HG03066 (cell line): ENCODE results near the gene TRIML1.
"Not testable (repeated sequence)": the region's sequence is repeated elsewhere in the genome, so short reads cannot be mapped to it uniquely, and the experiment has no call there.

Experiments
- ATAC-seq: cut with Tn5 transposase; IDR thresholded peaks from one replicate; pipeline ENCODE4 v1.9.1; 2021; ENCODE audit warnings: low read depth; ENCODE audit not compliant: unreplicated experiment

TRIML1 gene

GRCh38 chr4:188147176-188147575, 7.9 kb downstream of the TRIML1 start:
- no peak for ATAC-seq

GRCh38 chr4:188147776-188148175, 8.5 kb downstream of the TRIML1 start:
- no peak for ATAC-seq

- no peak for ATAC-seq
These were observed 15.6 kb downstream of the TRIML1 start for GRCh38 chr4:188154668-188155405.

- no peak for ATAC-seq
These were observed 19.1 kb downstream of the TRIML1 start for GRCh38 chr4:188158336-188158735.

- ATAC-seq: not testable (repeated sequence)
These were observed 20.4 kb downstream of the TRIML1 start for GRCh38 chr4:188159513-188160226.

GRCh38 chr4:188160406-188160805, 21.2 kb downstream of the TRIML1 start:
- ATAC-seq: no peak

- ATAC-seq: no peak
These were observed 21.9 kb downstream of the TRIML1 start for GRCh38 chr4:188161167-188161566.

- ATAC-seq: no peak
These were observed 23.5 kb downstream of the TRIML1 start for GRCh38 chr4:188162698-188163097.

- ATAC-seq: no peak
These were observed 29.6 kb downstream of the TRIML1 start for GRCh38 chr4:188168726-188169373.

- ATAC-seq: no peak
These were observed 32.3 kb downstream of the TRIML1 start for GRCh38 chr4:188171551-188171950.

GRCh38 chr4:188175288-188175687, 36.0 kb downstream of the TRIML1 start:
- no peak for ATAC-seq

- ATAC-seq: no peak
These were observed 38.9 kb downstream of the TRIML1 start for GRCh38 chr4:188177997-188178675.

- ATAC-seq: no peak
These were observed 39.6 kb downstream of the TRIML1 start for GRCh38 chr4:188178806-188179205.

GRCh38 chr4:188187106-188187505, 47.9 kb downstream of the TRIML1 start:
- ATAC-seq: no peak

GRCh38 chr4:188190461-188190860, 51.2 kb downstream of the TRIML1 start:
- no peak for ATAC-seq

- ATAC-seq: no peak
These were observed 55.2 kb downstream of the TRIML1 start for GRCh38 chr4:188194421-188194820.

GRCh38 chr4:188195389-188195985, 56.2 kb downstream of the TRIML1 start:
- no peak for ATAC-seq

- no peak for ATAC-seq
These were observed 57.0 kb downstream of the TRIML1 start for GRCh38 chr4:188196134-188196735.
